Measurements from ENCODE around the gene FCHO1.

DNA sequence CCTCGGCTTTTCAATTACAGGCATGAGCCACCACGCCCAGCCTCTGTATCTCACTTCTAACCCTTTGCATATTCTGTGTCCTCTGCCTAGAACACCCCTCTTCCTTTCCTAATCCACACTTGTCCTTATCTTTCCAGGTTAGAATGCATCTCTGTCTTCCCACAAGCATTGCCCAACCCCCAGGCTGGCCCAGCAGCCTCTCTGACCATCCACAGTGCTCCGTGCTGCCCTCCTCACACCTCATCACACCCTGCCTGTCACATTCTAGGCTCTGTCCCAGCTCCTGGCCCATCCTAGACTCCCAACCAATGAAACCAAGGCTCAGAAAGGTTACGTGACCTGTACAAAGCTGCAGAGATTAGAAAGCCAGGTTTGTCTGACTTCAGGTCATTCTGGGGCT, 85.3 kb downstream of the FCHO1 start:
- TF ChIP-seq, protein P1, sequence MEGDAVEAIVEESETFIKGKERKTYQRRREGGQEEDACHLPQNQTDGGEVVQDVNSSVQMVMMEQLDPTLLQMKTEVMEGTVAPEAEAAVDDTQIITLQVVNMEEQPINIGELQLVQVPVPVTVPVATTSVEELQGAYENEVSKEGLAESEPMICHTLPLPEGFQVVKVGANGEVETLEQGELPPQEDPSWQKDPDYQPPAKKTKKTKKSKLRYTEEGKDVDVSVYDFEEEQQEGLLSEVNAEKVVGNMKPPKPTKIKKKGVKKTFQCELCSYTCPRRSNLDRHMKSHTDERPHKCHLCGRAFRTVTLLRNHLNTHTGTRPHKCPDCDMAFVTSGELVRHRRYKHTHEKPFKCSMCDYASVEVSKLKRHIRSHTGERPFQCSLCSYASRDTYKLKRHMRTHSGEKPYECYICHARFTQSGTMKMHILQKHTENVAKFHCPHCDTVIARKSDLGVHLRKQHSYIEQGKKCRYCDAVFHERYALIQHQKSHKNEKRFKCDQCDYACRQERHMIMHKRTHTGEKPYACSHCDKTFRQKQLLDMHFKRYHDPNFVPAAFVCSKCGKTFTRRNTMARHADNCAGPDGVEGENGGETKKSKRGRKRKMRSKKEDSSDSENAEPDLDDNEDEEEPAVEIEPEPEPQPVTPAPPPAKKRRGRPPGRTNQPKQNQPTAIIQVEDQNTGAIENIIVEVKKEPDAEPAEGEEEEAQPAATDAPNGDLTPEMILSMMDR (conservative IDR thresholded peaks at IDR 0.05; ENCODE audit: low read length) = no peak
- no peak for TF ChIP-seq EZH2phosphoT487 (IDR thresholded peaks at IDR 0.05; ENCODE audit: borderline replicate concordance, low read depth, low read length)

Measured in OCI-LY7 (cell line).